ENCODE measurements around the gene RPL27A.

- TF ChIP-seq POLR2AphosphoS5 (IDR thresholded peaks at IDR 0.05; ENCODE audit: borderline replicate concordance, low read depth, low read length) (no peak), EZH2 (IDR thresholded peaks at IDR 0.05) (no peak)
These were observed 37.1 kb downstream of the RPL27A start for GRCh38 chr11:8719721-8720120.
